Activated T-helper 2 cell treated with anti-CD3 and anti-CD28 coated beads, Interferon-gamma antibody, Interleukin-2, Interleukin-4, amounts not matched to agents 10 μg/mL and 5 μg/mL and 100 μg/mL, durations not matched to agents 14 hours and 24 hours and 36 hours (primary cell): ENCODE data around the gene ORM1. TPM values are rescaled to one million over a fixed set of nuclear protein-coding genes. Genes with fewer than 3 reads are reported as not detected.

Experiments used
- DNase-seq: peaks from one replicate; pipeline ENCODE4 v3.0.0; 2021; ENCODE audit warnings: low spot score
- H3K27ac Mint-ChIP-seq: one replicate; pipeline ENCODE4 v1.8.0; 2021; ENCODE audit warnings: mixed read lengths
- H3K27me3 Mint-ChIP-seq: one replicate; pipeline ENCODE4 v1.8.0; 2021; ENCODE audit warnings: low read depth, mixed read lengths
- H3K36me3 Mint-ChIP-seq: one replicate; pipeline ENCODE4 v1.8.0; 2021; ENCODE audit warnings: low read depth, mixed read lengths
- H3K4me1 Mint-ChIP-seq: one replicate; pipeline ENCODE4 v1.8.0; 2021; ENCODE audit warnings: low read depth, mixed read lengths
- H3K4me3 Mint-ChIP-seq: one replicate; pipeline ENCODE4 v1.8.0; 2021; ENCODE audit warnings: low read depth, mild to moderate bottlenecking, moderate library complexity, mixed read lengths
- H3K9me3 Mint-ChIP-seq: one replicate; pipeline ENCODE4 v1.8.0; 2021; ENCODE audit warnings: mixed read lengths
- intact Hi-C: fragments of 100-400 bp; cut with micrococcal nuclease; formaldehyde crosslinking; loops from one replicate; pipeline ENCODE4 v1.15.1; 2023
- total RNA-seq: library from RNA; stranded (reverse); gene quantifications from 2 replicates; pipeline ENCODE4 v1.2.3, GENCODE V29; 2022

Gene ORM1
- total RNA-seq, 1 donor from 2014 or later: not detected

DNA sequence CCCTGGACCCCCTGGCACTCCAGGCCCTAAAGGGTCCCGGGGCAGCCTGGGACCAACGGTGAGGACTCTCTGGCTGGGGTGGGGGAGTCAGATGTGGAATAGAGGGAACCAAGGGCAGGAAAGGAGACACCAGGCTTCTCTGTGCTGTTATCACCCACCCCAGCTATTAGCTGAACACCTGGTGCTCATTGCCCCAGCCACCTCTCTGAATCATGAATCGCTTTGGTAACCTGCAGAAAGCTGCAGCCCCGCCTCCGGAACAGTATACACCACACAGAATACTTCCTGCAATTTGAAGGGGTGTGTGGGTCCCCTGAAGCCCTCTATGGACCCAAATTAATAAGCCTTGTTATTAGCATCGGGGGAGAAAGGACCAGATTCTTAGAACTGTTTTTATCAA lies 40.4 kb upstream of the ORM1 start:
- Mint-ChIP-seq H3K9me3 (no peaks in the 10 kb centered on the region), H3K27ac (no peak overlapping the region)

DNA sequence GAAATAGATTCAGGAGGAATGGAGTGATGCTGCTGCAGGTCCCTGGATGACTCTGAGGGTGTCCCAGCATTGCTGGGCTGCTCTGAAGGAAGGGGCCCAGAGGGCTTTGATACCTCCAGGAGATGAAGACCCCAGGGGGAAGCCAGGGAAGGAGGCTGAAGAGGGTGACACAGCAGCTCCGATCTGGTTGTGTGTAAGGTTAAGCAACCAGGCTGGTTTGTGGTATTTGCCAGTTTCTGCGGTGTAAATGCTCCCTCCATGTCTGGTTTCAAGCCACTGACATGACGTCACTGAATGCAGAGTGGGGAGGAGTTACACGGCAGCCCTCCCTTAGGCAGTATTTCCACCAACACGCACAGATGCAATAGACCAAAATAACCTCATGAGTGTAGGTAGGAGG lies 40.0 kb upstream of the ORM1 start:
- Mint-ChIP-seq H3K9me3 (no peaks in the 10 kb centered on the region), H3K36me3 (no peaks in the 10 kb centered on the region), H3K27me3 (no peaks in the 10 kb centered on the region), H3K4me1 (no peaks in the 10 kb centered on the region), H3K27ac (no peak overlapping the region), H3K4me3 (no peak overlapping the region)
- no peak for DNase-seq
- intact Hi-C loops: no loop called here

More for the DNA sequence above, 40.4 kb upstream of the ORM1 start:
- H3K36me3 Mint-ChIP-seq: no peaks in the 10 kb centered on the region
- H3K4me1 Mint-ChIP-seq: no peaks in the 10 kb centered on the region
- intact Hi-C loops: no loop called here
- no peaks in the 10 kb centered on the region for H3K27me3 Mint-ChIP-seq
- H3K4me3 Mint-ChIP-seq: no peak overlapping the region
- DNase-seq: no peak

DNA sequence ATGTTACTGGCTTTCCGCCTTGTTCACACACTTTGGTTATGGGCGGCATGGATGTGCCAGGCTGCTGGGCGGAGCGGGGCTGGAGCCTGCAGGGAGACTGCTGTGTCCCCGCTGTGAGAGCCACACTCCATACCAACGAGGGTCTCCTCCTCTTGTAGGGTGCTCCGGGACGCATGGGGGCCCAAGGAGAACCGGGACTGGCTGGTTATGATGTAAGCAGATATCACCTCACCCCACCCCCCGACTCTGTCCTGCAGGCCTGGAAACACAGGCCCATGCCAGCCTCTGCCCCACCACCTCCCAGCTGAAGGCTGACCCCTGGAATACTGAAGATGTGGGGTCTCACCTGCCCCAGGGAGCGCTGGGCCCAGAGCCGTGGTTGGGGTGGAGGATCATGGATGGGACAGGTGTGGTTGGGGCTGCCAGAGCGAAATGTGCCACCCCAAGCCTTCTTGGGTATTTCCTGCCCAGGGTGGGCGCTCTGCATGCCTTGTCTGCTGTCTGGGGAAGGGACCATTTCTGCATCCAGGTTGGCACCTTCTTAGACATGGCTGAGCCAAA lies 39.3 kb upstream of the ORM1 start:
- Mint-ChIP-seq H3K4me1 (no peaks in the 10 kb centered on the region), H3K27me3 (no peaks in the 10 kb centered on the region), H3K9me3 (no peaks in the 10 kb centered on the region), H3K4me3 (no peak overlapping the region), H3K27ac (no peak overlapping the region), H3K36me3 (no peaks in the 10 kb centered on the region)
- DNase-seq: no peak
- intact Hi-C loops: no loop called here

- no peak overlapping the region for H3K27ac Mint-ChIP-seq
- H3K36me3 Mint-ChIP-seq: no peaks in the 10 kb centered on the region
- H3K9me3 Mint-ChIP-seq: no peaks in the 10 kb centered on the region
- H3K27me3 Mint-ChIP-seq: no peaks in the 10 kb centered on the region
- H3K4me3 Mint-ChIP-seq: no peak overlapping the region
- no peak for DNase-seq
- H3K4me1 Mint-ChIP-seq: no peaks in the 10 kb centered on the region
- intact Hi-C loops: no loop called here
Observed at GRCh38 chr9:114284316-114285060, 38.4 kb upstream of the ORM1 start.

- Mint-ChIP-seq H3K36me3 (no peaks in the 10 kb centered on the region), H3K9me3 (no peaks in the 10 kb centered on the region), H3K4me3 (no peak overlapping the region), H3K4me1 (no peaks in the 10 kb centered on the region), H3K27ac (no peak overlapping the region), H3K27me3 (no peaks in the 10 kb centered on the region)
- no peak for DNase-seq
- intact Hi-C loops: no loop called here
Observed at GRCh38 chr9:114285166-114285867, 37.6 kb upstream of the ORM1 start.

GRCh38 chr9:114286146-114286679 lies 36.7 kb upstream of the ORM1 start:
- H3K27me3 Mint-ChIP-seq: no peaks in the 10 kb centered on the region
- no peak for DNase-seq
- no peaks in the 10 kb centered on the region for H3K36me3 Mint-ChIP-seq
- H3K4me3 Mint-ChIP-seq: no peak overlapping the region
- no peaks in the 10 kb centered on the region for H3K4me1 Mint-ChIP-seq
- intact Hi-C loops: no loop called here
- no peaks in the 10 kb centered on the region for H3K9me3 Mint-ChIP-seq
- H3K27ac Mint-ChIP-seq: no peak overlapping the region

- Mint-ChIP-seq H3K9me3 (no peaks in the 10 kb centered on the region), H3K27ac (no peak overlapping the region), H3K4me3 (no peak overlapping the region), H3K27me3 (no peaks in the 10 kb centered on the region), H3K36me3 (no peaks in the 10 kb centered on the region), H3K4me1 (no peaks in the 10 kb centered on the region)
- DNase-seq: no peak
- intact Hi-C loops: no loop called here
Observed at GRCh38 chr9:114287001-114287762, 35.7 kb upstream of the ORM1 start.

DNA sequence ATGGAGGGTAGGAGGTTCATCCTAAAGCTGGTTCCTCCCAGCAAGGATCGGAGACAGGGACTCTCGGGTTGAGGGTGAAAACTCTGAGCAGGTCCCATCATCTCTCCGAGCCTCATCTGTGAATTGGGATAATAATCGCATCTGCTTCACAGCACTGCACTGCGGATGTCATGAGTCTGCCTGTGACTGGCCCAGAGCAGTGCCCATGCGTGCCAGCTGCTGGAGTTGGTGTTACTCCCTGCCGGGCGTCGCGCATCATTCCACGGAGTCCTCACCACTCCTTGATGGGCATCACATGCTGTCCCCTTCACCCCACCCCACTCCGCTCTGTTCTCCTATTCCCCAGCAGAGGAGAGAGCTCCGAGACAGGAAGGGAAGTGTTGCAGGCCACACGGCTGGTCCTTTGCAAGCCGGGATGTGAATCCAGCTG lies 35.1 kb upstream of the ORM1 start:
- Mint-ChIP-seq H3K27me3 (peaks cover 1% of the 10 kb centered on the region), H3K36me3 (no peaks in the 10 kb centered on the region), H3K9me3 (no peaks in the 10 kb centered on the region), H3K4me1 (no peaks in the 10 kb centered on the region), H3K4me3 (no peak overlapping the region), H3K27ac (no peak overlapping the region)
- intact Hi-C loops: no loop called here
- DNase-seq: no peak

- H3K27me3 Mint-ChIP-seq: peaks cover 3% of the 10 kb centered on the region
- intact Hi-C loops: no loop called here
- H3K36me3 Mint-ChIP-seq: no peaks in the 10 kb centered on the region
- no peaks in the 10 kb centered on the region for H3K9me3 Mint-ChIP-seq
- no peak overlapping the region for H3K4me3 Mint-ChIP-seq
- DNase-seq: no peak
- H3K27ac Mint-ChIP-seq: no peak overlapping the region
- H3K4me1 Mint-ChIP-seq: no peaks in the 10 kb centered on the region
Observed at GRCh38 chr9:114288193-114289091, 34.5 kb upstream of the ORM1 start.

DNA sequence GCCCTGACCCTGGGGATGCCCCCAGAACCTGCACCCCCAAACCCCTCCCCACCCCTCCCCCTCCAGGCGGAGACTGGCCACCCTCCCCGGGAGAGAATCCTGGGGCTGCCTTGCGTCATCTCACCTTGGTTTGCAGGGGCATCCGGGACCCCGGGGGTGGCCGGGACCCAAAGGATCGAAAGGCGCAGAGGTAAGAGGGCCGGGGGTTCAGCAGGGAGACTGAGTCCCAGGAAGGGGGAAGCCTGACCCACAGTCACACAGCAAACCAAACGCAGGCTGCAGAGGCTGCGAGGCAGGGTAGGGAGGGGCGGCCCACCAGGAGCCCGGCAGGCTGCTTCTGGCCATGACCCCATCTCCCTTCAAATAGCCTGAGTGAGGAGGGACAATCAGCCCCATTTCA lies 33.8 kb upstream of the ORM1 start:
- no peaks in the 10 kb centered on the region for H3K9me3 Mint-ChIP-seq
- H3K27me3 Mint-ChIP-seq: peaks cover 3% of the 10 kb centered on the region
- no peak overlapping the region for H3K4me3 Mint-ChIP-seq
- no peaks in the 10 kb centered on the region for H3K36me3 Mint-ChIP-seq
- no peak for DNase-seq
- H3K27ac Mint-ChIP-seq: no peak overlapping the region
- intact Hi-C loops: no loop called here
- no peaks in the 10 kb centered on the region for H3K4me1 Mint-ChIP-seq

DNA sequence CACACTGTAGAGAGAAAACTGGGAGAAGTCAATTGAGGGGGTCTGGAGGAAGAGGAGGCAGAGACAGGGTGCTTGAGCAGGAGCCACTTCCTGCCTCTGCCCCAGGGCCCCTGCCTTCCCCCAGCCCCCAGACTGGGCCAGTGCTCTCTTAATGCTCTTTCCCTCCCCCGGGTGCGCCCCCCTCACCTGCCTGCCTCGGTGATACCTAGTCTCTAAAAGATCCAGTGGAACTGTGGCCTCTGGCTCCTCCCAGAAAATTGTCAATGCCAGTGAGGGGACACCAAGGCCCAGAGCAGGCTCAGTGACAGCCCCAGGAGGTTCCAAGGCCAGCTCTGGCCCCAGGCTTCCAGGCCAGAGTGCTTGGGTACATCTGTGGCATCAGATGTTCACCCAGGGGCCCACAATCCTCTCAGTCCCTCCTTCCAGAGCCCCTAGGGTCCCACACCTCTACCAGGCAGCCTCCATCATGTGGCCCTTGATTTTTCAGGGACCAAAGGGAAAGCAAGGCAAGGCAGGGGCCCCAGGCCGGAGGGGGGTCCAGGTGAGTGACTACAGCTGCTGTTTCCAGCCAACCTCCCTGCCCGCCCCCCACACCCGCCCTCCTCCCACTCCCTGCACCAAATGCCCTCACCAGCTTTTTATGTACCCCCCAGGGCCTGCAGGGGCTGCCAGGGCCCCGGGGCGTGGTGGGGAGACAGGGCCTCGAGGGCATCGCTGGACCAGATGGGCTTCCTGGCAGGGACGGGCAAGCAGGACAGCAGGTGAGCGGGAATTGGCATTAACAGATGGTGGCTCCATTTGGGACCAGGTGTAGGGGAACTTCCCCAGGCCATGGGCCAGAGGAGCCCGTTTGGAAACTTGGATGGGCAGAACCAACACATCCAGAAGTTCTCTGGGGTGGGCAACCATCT lies 33.1 kb upstream of the ORM1 start:
- Mint-ChIP-seq H3K4me3 (no peak overlapping the region), H3K9me3 (peaks cover 5% of the 10 kb centered on the region), H3K27ac (no peak overlapping the region), H3K4me1 (no peaks in the 10 kb centered on the region), H3K27me3 (peaks cover 3% of the 10 kb centered on the region), H3K36me3 (no peaks in the 10 kb centered on the region)
- DNase-seq: no peak
- intact Hi-C loops: no loop called here
